GM18870 (cell line): ENCODE measurements around the gene SARNP.
A peak's percentile ranks its signal among the peaks of the same experiment; 100 is the strongest.
"Not testable (repeated sequence)": the region's sequence is repeated elsewhere in the genome, so short reads cannot be mapped to it uniquely, and the experiment has no call there.

Source experiments
- ATAC-seq: cut with Tn5 transposase; IDR thresholded peaks from one replicate; pipeline ENCODE4 v1.9.1; 2021; ENCODE audit warnings: moderate library complexity; ENCODE audit not compliant: unreplicated experiment

SARNP gene

GRCh38 chr12:55839345-55840140, 22.0 kb upstream of the SARNP start:
- no peak for ATAC-seq

- no peak for ATAC-seq
Measured at GRCh38 chr12:55838361-55838760, 20.8 kb upstream of the SARNP start.

- not testable (repeated sequence) for ATAC-seq
Measured at GRCh38 chr12:55834400-55834799, 16.9 kb upstream of the SARNP start.

GRCh38 chr12:55833056-55833455, 15.5 kb upstream of the SARNP start:
- ATAC-seq = no peak

GRCh38 chr12:55831447-55831815, 13.9 kb upstream of the SARNP start:
- ATAC-seq = no peak

- ATAC-seq = no peak
Measured at GRCh38 chr12:55830601-55831446, 13.3 kb upstream of the SARNP start.

- ATAC-seq = peak; percentile 16
Measured at GRCh38 chr12:55829967-55830600, 12.6 kb upstream of the SARNP start.

- no peak for ATAC-seq
Measured at GRCh38 chr12:55828357-55828756, 10.8 kb upstream of the SARNP start.

GRCh38 chr12:55827806-55828205, 10.3 kb upstream of the SARNP start:
- ATAC-seq = no peak

GRCh38 chr12:55824726-55825125, 7.2 kb upstream of the SARNP start:
- no peak for ATAC-seq

GRCh38 chr12:55823419-55823818, 5.9 kb upstream of the SARNP start:
- no peak for ATAC-seq

GRCh38 chr12:55822228-55822627, 4.7 kb upstream of the SARNP start:
- ATAC-seq = no peak

- ATAC-seq = no peak
Measured at GRCh38 chr12:55820679-55821078, 3.2 kb upstream of the SARNP start.

- ATAC-seq = no peak
Measured at GRCh38 chr12:55818886-55819285, 1.4 kb upstream of the SARNP start.

- peak; percentile 1 for ATAC-seq
Measured at GRCh38 chr12:55818140-55818728, 710 bp upstream of the SARNP start.

GRCh38 chr12:55816881-55817344, 611 bp downstream of the SARNP start:
- no peak for ATAC-seq

- ATAC-seq = no peak
Measured at GRCh38 chr12:55815473-55815872, 2.1 kb downstream of the SARNP start.

GRCh38 chr12:55814257-55814656, 3.3 kb downstream of the SARNP start:
- ATAC-seq = no peak

- ATAC-seq = no peak
Measured at GRCh38 chr12:55812088-55812487, 5.4 kb downstream of the SARNP start.

GRCh38 chr12:55809274-55809673, 8.2 kb downstream of the SARNP start:
- ATAC-seq = no peak

- ATAC-seq = no peak
Measured at GRCh38 chr12:55806982-55807381, 10.5 kb downstream of the SARNP start.
